Activated CD4-positive, alpha-beta memory T cell treated with anti-CD3 and anti-CD28 coated beads for 36 hours (primary cell): Measurements from ENCODE around the gene TNNI2. TPM values are rescaled to one million over a fixed set of nuclear protein-coding genes. Genes with fewer than 3 reads are reported as not detected.
"Not testable (repeated sequence)": the region's sequence is repeated elsewhere in the genome, so short reads cannot be mapped to it uniquely, and the experiment has no call there.

Experiments
- CTCF ChIA-PET: fragments of 350-600 bp; sonication (Branson Sonifier 250); formaldehyde crosslinking; loops from one replicate; lab custom pipeline; 2021; ENCODE audit warnings: antibody characterized with exemption, inconsistent platforms; lab: Charles Lee
- POLR2A ChIA-PET: fragments of 350-600 bp; sonication (Branson Sonifier 250); formaldehyde crosslinking; loops from one replicate; lab custom pipeline; 2021; ENCODE audit warnings: antibody characterized with exemption; lab: Charles Lee
- DNase-seq: peaks from one replicate; pipeline ENCODE4 v3.0.0-alpha.2; 2020
- H3K27ac Mint-ChIP-seq: one replicate; pipeline ENCODE4 v1.8.0; 2021; ENCODE audit warnings: mixed read lengths
- H3K27me3 Mint-ChIP-seq: one replicate; pipeline ENCODE4 v1.8.0; 2021; ENCODE audit warnings: mixed read lengths
- H3K36me3 Mint-ChIP-seq: one replicate; pipeline ENCODE4 v1.8.0; 2021; ENCODE audit warnings: mixed read lengths
- H3K4me1 Mint-ChIP-seq: one replicate; pipeline ENCODE4 v1.8.0; 2021; ENCODE audit warnings: low read depth, mixed read lengths
- H3K4me3 Mint-ChIP-seq: one replicate; pipeline ENCODE4 v1.8.0; 2021; ENCODE audit warnings: mild to moderate bottlenecking, mixed read lengths
- H3K9me3 Mint-ChIP-seq: one replicate; pipeline ENCODE4 v1.8.0; 2021; ENCODE audit warnings: mixed read lengths
- intact Hi-C: fragments of 100-400 bp; cut with micrococcal nuclease; formaldehyde crosslinking; loops from one replicate; pipeline ENCODE4 v1.15.1; 2023
- total RNA-seq, 2 experiments: library from RNA; stranded (reverse); gene quantifications; one replicate each; pipeline ENCODE4 v1.2.3, GENCODE V29; 2021

The TNNI2 gene
- not detected for total RNA-seq

GRCh38 chr11:1838426-1839144 is at the start of gene TNNI2:
TSS of gene TNNI2 (plus strand) at chr11:1838981. CDS start at chr11:1839697, 716 bp downstream.
- intact Hi-C loops = no loop called here
- DNase-seq = no peak
- POLR2A ChIA-PET = no interaction called here
- H3K9me3 Mint-ChIP-seq = no peaks in the 10 kb centered on the region
- H3K4me1 Mint-ChIP-seq = peaks cover 10% of the 10 kb centered on the region
- no peaks in the 10 kb centered on the region for H3K36me3 Mint-ChIP-seq
- CTCF ChIA-PET = interaction anchor here (0.8 to 2.0 kb wide), 6 partner anchors 44 to 313 kb away, joined by 3 to 16 read pairs (median 4); partner anchors contain the start of gene H19
- H3K27me3 Mint-ChIP-seq = peaks cover under 1% of the 10 kb centered on the region
- H3K4me3 Mint-ChIP-seq = no peak within 1 kb of the TSS
- H3K27ac Mint-ChIP-seq = no peak within 1 kb of the TSS

- H3K9me3 Mint-ChIP-seq = peaks cover 4% of the 10 kb centered on the region
- H3K27ac Mint-ChIP-seq = no peak overlapping the region
- peaks cover 13% of the 10 kb centered on the region for H3K27me3 Mint-ChIP-seq
- POLR2A ChIA-PET = no interaction called here
- no peak for DNase-seq
- CTCF ChIA-PET = interaction anchor here (3.2 kb wide), 1 partner anchor 41 kb away, joined by 11 read pairs; no protein-coding TSS in a partner anchor
- peaks cover 2% of the 10 kb centered on the region for H3K4me1 Mint-ChIP-seq
- peaks cover 3% of the 10 kb centered on the region for H3K36me3 Mint-ChIP-seq
- intact Hi-C loops = loop anchor here (10.0 kb wide), 1 partner anchor 87 kb away; no protein-coding TSS in a partner anchor
- H3K4me3 Mint-ChIP-seq = no peak overlapping the region
These were observed 46.9 kb upstream of the TNNI2 start for GRCh38 chr11:1791912-1792311.

- no peak for DNase-seq
- H3K4me1 Mint-ChIP-seq = peaks cover 2% of the 10 kb centered on the region
- H3K9me3 Mint-ChIP-seq = peaks cover 4% of the 10 kb centered on the region
- intact Hi-C loops = loop anchor here (10.0 kb wide), 1 partner anchor 88 kb away; no protein-coding TSS in a partner anchor
- ChIA-PET POLR2A (no interaction called here), CTCF (interaction anchor here (0.6 to 3.2 kb wide), 2 partner anchors 40 to 175 kb away, joined by 3 to 11 read pairs; no protein-coding TSS in a partner anchor)
- H3K4me3 Mint-ChIP-seq = no peak overlapping the region
- H3K27me3 Mint-ChIP-seq = peaks cover 13% of the 10 kb centered on the region
- peaks cover 3% of the 10 kb centered on the region for H3K36me3 Mint-ChIP-seq
- H3K27ac Mint-ChIP-seq = no peak overlapping the region
These were observed 46.3 kb upstream of the TNNI2 start for GRCh38 chr11:1792461-1792860.

- DNase-seq = no peak
- peaks cover 4% of the 10 kb centered on the region for H3K9me3 Mint-ChIP-seq
- H3K4me1 Mint-ChIP-seq = peaks cover 2% of the 10 kb centered on the region
- no peak overlapping the region for H3K4me3 Mint-ChIP-seq
- POLR2A ChIA-PET = no interaction called here
- H3K27me3 Mint-ChIP-seq = peaks cover 13% of the 10 kb centered on the region
- CTCF ChIA-PET = interaction anchor here (0.6 to 3.2 kb wide), 3 partner anchors 40 to 175 kb away, joined by 3 to 11 read pairs (median 4); no protein-coding TSS in a partner anchor
- intact Hi-C loops = loop anchor here (10.0 kb wide), 1 partner anchor 88 kb away; no protein-coding TSS in a partner anchor
- H3K27ac Mint-ChIP-seq = no peak overlapping the region
- H3K36me3 Mint-ChIP-seq = peaks cover 3% of the 10 kb centered on the region
These were observed 45.7 kb upstream of the TNNI2 start for GRCh38 chr11:1793081-1793480.

- Mint-ChIP-seq H3K4me3 (no peak overlapping the region), H3K4me1 (peaks cover 2% of the 10 kb centered on the region), H3K9me3 (peaks cover 4% of the 10 kb centered on the region), H3K27ac (no peak overlapping the region), H3K36me3 (peaks cover 3% of the 10 kb centered on the region), H3K27me3 (peaks cover 16% of the 10 kb centered on the region)
- no peak for DNase-seq
- ChIA-PET CTCF (interaction anchor here (1.2 kb wide), 1 partner anchor 102 kb away, joined by 5 read pairs; no protein-coding TSS in a partner anchor), POLR2A (interaction anchor here (0.5 kb wide), 1 partner anchor 102 kb away, joined by 3 read pairs; no protein-coding TSS in a partner anchor)
- intact Hi-C loops = loop anchor here (10.0 kb wide), 1 partner anchor 92 kb away; no protein-coding TSS in a partner anchor
These were observed 42.3 kb upstream of the TNNI2 start for GRCh38 chr11:1796413-1797011.

- ChIA-PET CTCF (interaction anchor here (0.6 kb wide), 1 partner anchor 151 kb away, joined by 3 read pairs; no protein-coding TSS in a partner anchor), POLR2A (interaction anchor here (0.5 kb wide), 1 partner anchor 13 kb away, joined by 3 read pairs; no protein-coding TSS in a partner anchor)
- H3K4me3 Mint-ChIP-seq = no peak overlapping the region
- peaks cover 14% of the 10 kb centered on the region for H3K27me3 Mint-ChIP-seq
- H3K27ac Mint-ChIP-seq = no peak overlapping the region
- peaks cover 4% of the 10 kb centered on the region for H3K9me3 Mint-ChIP-seq
- H3K4me1 Mint-ChIP-seq = peaks cover 1% of the 10 kb centered on the region
- intact Hi-C loops = loop anchor here (10.0 kb wide), 1 partner anchor 93 kb away; no protein-coding TSS in a partner anchor
- H3K36me3 Mint-ChIP-seq = peaks cover under 1% of the 10 kb centered on the region
- DNase-seq = no peak
These were observed 41.2 kb upstream of the TNNI2 start for GRCh38 chr11:1797391-1798125.

- H3K27me3 Mint-ChIP-seq = peaks cover 12% of the 10 kb centered on the region
- no peak for DNase-seq
- no peak overlapping the region for H3K27ac Mint-ChIP-seq
- POLR2A ChIA-PET = no interaction called here
- no peak overlapping the region for H3K4me3 Mint-ChIP-seq
- no peaks in the 10 kb centered on the region for H3K9me3 Mint-ChIP-seq
- no peaks in the 10 kb centered on the region for H3K4me1 Mint-ChIP-seq
- CTCF ChIA-PET = interaction anchor here (2.1 kb wide), 1 partner anchor 150 kb away, joined by 5 read pairs; no protein-coding TSS in a partner anchor
- intact Hi-C loops = no loop called here
- no peaks in the 10 kb centered on the region for H3K36me3 Mint-ChIP-seq
These were observed 35.5 kb upstream of the TNNI2 start for GRCh38 chr11:1803246-1803645.

- H3K27me3 Mint-ChIP-seq = peaks cover 12% of the 10 kb centered on the region
- intact Hi-C loops, H3K27ac Mint-ChIP-seq, H3K4me3 Mint-ChIP-seq, DNase-seq, H3K9me3 Mint-ChIP-seq, H3K36me3 Mint-ChIP-seq, POLR2A ChIA-PET, H3K4me1 Mint-ChIP-seq: not testable (repeated sequence)
- CTCF ChIA-PET = interaction anchor here (2.1 to 2.5 kb wide), 2 partner anchors 110 to 151 kb away, joined by 5 to 20 read pairs; no protein-coding TSS in a partner anchor
These were observed 34.8 kb upstream of the TNNI2 start for GRCh38 chr11:1803835-1804519.

GRCh38 chr11:1805525-1805924 is 33.3 kb upstream of the TNNI2 start:
- no peaks in the 10 kb centered on the region for H3K9me3 Mint-ChIP-seq
- no peaks in the 10 kb centered on the region for H3K36me3 Mint-ChIP-seq
- H3K27me3 Mint-ChIP-seq = peaks cover 12% of the 10 kb centered on the region
- ChIA-PET CTCF (interaction anchor here (2.1 to 2.5 kb wide), 3 partner anchors 27 to 153 kb away, joined by 5 to 20 read pairs (median 7); no protein-coding TSS in a partner anchor), POLR2A (no interaction called here)
- H3K4me3 Mint-ChIP-seq = no peak overlapping the region
- H3K27ac Mint-ChIP-seq = no peak overlapping the region
- intact Hi-C loops = no loop called here
- no peak for DNase-seq
- H3K4me1 Mint-ChIP-seq = no peaks in the 10 kb centered on the region

GRCh38 chr11:1807264-1807995 is 31.4 kb upstream of the TNNI2 start:
- DNase-seq = no peak
- no peaks in the 10 kb centered on the region for H3K36me3 Mint-ChIP-seq
- no peak overlapping the region for H3K27ac Mint-ChIP-seq
- intact Hi-C loops = no loop called here
- peaks cover 11% of the 10 kb centered on the region for H3K27me3 Mint-ChIP-seq
- ChIA-PET CTCF (interaction anchor here (0.5 to 4.9 kb wide), 5 partner anchors 25 to 804 kb away, joined by 3 to 27 read pairs (median 4); no protein-coding TSS in a partner anchor), POLR2A (no interaction called here)
- no peaks in the 10 kb centered on the region for H3K4me1 Mint-ChIP-seq
- no peak overlapping the region for H3K4me3 Mint-ChIP-seq
- peaks cover 2% of the 10 kb centered on the region for H3K9me3 Mint-ChIP-seq
